HG02610 (cell line): Measurements from ENCODE around the gene USP13.
A peak's percentile ranks its signal among the peaks of the same experiment; 100 is the strongest.
"Not testable (repeated sequence)": the region's sequence is repeated elsewhere in the genome, so short reads cannot be mapped to it uniquely, and the experiment has no call there.

Experiments used
- ATAC-seq: cut with Tn5 transposase; IDR thresholded peaks from one replicate; pipeline ENCODE4 v1.9.1; 2021; ENCODE audit warnings: mild to moderate bottlenecking, moderate library complexity; ENCODE audit not compliant: unreplicated experiment

Gene USP13

GRCh38 chr3:179653096-179653797, 407 bp downstream of the USP13 start:
- peak; percentile 66 for ATAC-seq

DNA sequence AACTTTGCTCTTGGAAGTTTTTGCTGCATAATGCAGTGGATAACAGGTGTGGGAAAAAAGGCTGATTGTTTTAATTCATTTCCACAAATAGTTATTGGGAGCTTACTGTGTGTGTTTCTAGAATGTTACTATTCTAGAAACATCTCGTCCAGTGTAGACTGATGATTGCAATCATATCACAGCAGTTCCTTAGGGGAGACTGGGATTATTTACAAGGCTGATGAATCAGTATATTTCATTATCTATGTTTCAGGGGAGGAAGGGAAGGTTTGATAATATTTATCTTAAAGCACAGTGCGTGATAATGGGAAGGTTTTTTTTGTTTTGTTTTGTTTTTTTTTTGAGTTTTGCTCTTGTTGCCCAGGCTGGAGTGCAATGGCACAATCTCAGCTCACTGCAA, 2.4 kb downstream of the USP13 start:
- ATAC-seq: no peak

DNA sequence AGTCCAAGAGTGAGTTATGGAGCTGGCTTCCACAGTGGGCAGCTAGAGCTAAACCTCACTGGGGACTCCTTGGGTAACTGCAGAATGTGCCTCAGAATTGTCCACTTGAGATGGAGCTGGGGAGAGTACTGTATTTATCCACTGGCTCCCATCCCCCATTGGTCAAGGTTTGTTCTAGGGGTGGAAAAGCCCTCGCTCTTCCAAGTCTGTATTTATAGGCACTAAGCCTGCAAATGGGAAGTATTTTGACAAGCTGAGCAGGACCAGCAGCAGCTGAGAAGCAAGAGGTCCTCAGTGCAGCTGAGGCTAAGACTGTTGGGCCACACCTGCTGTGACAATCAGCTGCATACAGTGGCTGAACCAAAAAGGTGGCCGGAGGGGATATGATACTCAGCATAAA, 5.8 kb downstream of the USP13 start:
- ATAC-seq: no peak

GRCh38 chr3:179660872-179661271, 8.0 kb downstream of the USP13 start:
- no peak for ATAC-seq

DNA sequence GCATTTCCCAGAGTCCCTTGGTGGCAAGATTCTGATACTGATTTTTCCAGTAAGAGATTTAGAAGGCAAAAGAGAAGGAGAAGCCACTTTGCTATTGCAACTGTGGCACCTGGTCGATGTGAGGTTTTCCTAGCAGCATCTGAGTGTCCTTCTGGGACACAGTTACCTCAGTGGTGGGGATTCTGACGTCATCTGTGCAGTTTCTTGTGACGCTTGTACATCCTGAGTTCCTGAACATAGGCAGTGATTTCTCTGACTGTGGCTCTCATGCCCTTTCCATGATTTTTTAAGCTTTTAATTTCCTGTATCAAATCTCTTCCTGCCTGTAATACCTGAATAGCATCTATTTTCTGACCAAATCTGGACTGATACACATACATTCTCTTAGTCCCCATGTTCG, 8.9 kb downstream of the USP13 start:
- ATAC-seq: no peak

- ATAC-seq: no peak
These were observed 10.3 kb downstream of the USP13 start for GRCh38 chr3:179663093-179663492.

- ATAC-seq: no peak
These were observed 13.2 kb downstream of the USP13 start for GRCh38 chr3:179666030-179666429.

DNA sequence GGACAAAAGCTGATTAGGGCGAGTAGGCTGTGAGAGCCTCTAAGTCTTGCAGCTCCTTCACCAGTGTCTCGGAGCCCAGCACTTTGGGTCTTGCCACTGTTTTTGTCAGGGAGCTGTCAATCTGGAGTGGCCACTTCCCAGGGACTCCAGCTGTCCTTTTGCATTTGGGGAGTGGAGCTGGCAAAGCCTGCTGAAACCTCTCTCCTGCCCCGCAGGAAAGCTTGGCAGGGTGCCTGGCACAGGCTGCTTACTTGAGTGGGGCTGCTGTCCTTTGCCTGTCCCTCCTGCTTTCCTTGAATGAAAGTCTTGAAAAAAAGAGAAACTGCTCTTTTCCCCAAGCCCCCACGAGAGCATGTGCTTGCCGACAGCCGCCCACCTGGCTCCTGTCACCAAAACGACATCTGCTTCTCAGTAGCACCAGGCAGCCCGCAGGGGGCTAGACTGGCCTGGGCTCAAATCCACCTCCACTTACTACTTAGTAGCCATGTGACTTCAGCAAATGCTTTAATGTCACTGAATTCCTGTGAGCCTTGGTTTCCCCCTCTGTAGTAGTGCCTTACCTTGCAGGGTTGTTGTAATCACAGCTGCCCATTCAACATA, 13.7 kb downstream of the USP13 start:
- ATAC-seq: no peak

GRCh38 chr3:179668429-179668828, 15.6 kb downstream of the USP13 start:
- no peak for ATAC-seq

- ATAC-seq: no peak
These were observed 17.5 kb downstream of the USP13 start for GRCh38 chr3:179670311-179670710.

DNA sequence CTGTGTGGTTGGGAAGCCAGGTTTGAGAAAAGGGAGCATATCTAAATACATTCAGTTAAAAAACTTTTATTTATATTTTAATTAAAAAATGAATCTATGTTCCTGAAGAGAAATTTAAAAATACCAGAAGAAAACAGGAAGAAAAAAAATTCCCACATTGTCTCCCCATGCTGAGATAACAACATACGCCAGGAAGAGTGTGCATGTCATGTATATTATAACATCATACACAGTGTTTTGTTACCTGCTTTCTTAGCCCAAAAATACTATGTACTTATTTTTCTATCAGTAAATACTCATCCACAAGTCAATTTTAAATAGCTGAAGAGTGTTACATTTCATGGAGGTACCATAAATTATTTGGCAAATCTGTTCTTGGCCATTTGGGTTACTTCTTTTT, 18.5 kb downstream of the USP13 start:
- no peak for ATAC-seq

DNA sequence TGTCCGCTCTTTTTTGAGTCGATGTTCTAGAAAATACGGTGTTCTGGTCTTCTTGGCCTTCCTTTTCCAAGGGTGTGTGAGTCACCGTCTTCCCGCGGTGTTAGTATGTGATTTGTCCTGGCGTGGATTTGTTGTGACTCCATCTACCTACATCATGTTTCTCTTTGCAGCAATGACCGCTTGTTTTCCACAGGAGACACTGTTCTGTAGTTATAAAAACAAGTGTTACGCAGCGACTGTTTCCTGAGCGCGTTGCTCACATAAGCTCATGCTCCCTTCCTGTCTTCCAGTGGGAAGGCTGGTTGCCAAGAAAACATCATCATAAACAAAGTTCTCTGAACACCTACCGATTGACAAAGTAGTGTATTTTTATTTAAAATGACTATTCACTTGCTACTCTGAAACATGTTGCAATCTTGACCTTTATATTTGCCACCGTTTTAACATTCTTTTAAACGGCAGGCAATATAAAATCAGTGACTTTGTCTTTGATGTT, 19.0 kb downstream of the USP13 start:
- ATAC-seq: no peak

DNA sequence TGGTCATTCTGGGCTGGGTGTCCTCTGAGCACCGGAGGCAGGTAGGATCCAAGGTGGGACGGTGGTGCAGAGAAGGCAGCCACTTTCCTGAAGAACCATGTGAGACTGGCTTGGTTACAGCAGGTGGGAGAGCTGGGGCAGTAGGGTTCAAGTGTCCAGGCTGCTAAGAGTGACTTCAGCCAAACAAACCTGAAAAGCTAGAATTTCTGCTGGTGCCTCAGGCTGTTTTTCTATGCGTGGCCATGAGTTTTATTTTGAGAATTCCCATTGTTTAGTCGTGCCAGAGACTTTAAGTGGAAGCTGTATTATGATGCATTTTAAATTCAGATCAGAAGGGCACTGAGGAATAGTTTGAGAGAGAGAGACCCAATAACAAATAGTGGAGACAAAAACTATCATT, 20.1 kb downstream of the USP13 start:
- no peak for ATAC-seq

DNA sequence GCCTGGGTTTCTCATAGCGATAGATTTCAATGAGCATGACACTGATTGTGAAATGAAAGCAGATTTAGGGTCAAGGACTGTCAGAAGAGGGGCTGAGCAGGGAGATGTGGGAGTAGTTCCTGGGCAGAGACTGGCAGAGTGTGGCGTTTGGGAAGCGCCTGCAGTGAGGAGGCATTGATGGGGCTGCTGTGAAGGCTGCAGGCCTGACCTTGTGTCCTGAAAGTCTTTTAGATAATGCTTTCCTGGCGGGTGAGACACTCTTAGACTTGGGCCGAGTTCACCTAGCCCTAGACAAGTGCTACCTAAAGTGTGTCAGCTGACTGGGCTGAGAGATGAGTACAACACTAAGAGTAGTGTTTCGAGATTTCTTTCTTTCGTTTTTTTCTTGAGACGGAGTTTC, 20.7 kb downstream of the USP13 start:
- ATAC-seq: no peak

- no peak for ATAC-seq
These were observed 23.2 kb downstream of the USP13 start for GRCh38 chr3:179676081-179676480.

DNA sequence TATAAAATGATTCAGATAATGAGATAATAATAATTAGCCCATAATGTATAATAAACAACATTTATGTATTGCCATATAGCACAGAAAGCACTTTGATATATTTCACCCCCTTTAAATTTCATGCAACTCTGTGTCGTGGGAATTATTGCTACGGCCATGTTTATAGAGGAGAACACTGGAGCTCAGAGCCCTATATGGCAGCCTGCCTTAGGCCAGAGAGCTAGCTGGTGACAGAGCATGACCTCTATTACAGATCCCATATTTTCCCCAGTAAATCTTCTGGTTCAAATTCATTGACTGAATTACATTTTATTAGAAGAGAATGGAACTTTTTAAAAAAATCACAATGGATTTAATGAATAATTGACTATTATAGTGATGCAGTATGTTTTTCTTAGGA, 25.0 kb downstream of the USP13 start:
- no peak for ATAC-seq

GRCh38 chr3:179681492-179682263, 28.8 kb downstream of the USP13 start:
- no peak for ATAC-seq

DNA sequence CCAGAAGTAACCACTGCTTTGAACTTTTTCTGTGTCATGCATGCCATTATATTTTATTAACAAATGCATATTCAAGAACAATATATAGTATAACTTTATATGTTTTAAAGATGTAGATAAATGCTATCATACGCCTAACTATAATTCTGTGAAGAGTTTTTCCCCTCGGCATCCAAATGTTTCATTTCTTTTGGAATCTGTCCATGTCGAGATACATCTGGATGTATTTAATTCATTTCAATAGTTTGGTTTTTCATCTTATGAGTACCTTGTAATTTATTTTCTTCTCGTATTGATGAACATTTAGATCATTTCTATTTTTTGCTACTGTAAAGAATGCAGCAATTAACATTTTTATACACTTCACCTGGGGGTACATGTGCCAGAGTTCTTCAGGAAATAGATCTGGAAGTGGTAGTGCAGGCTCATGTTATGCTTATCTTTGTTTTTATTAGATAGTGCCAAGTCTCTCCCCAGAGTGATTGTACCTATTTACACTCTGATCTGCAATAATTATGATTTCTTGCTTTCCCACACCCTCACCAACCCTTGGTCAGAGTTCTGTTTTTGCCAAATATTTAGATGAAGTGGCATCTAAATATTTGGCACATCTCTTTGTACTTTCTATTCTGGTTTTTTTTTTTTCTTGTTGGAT, 29.7 kb downstream of the USP13 start:
- no peak for ATAC-seq

- not testable (repeated sequence) for ATAC-seq
These were observed 30.4 kb downstream of the USP13 start for GRCh38 chr3:179683286-179683685.

DNA sequence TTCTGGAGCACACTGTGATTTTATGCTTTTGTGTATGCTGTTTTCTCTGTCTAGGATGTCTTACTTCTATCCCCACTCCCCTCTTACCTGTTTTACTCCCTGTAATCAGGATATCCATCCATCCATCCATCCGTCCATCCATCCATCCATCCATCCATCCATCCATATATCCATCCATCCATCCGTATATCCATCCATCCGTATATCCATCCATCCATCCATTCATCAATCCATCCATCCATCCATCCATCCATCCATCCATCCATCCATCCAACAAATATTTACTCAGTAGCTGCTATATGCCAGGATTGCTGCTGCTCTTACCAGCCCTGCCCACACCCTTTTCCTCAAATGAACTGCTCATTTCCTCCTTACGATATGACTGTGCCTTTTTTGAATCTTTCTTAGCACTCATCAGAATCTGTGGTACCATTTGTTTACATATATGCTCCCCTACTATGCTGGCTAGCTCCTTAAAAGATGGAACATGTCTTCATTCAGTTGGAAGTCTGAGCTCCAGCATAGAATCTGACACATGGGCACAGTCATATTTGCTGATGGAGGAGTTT, 35.2 kb downstream of the USP13 start:
- ATAC-seq: peak; percentile 78

- no peak for ATAC-seq
These were observed 36.0 kb downstream of the USP13 start for GRCh38 chr3:179688850-179689249.
